Endothelial cell of umbilical vein (primary cell): ENCODE measurements around the gene TARP.
A peak's percentile ranks its signal among the peaks of the same experiment; 100 is the strongest.

ENCODE experiments used
- CTCF ChIP-seq, 2 donors: IDR thresholded peaks; 1 replicate in 1 of 2; 2 replicates in 1 of 2; pipeline ENCODE4 v1.5.1; 2011; ENCODE audit warnings: low read length in 2 of 2, mild to moderate bottlenecking in 2 of 2, moderate library complexity in 2 of 2, control low read depth in 1 of 2, inconsistent platforms in 1 of 2, low read depth in 1 of 2; ENCODE audit not compliant: insufficient read depth in 1 of 2; ENCODE audit errors: extremely low read depth in 1 of 2
- EZH2 ChIP-seq: IDR thresholded peaks from 2 replicates; pipeline ENCODE4 v1.6.1; 2012; ENCODE audit warnings: borderline replicate concordance, low read depth, mild to moderate bottlenecking, moderate library complexity, low read length, inconsistent platforms; ENCODE audit not compliant: severe bottlenecking
- FOS ChIP-seq: IDR thresholded peaks from 2 replicates; pipeline ENCODE4 v1.6.1; 2011; ENCODE audit warnings: mild to moderate bottlenecking, low read length, moderate library complexity, borderline replicate concordance; ENCODE audit not compliant: insufficient read depth
- JUN ChIP-seq: IDR thresholded peaks from 2 replicates; pipeline ENCODE4 v1.6.1; 2011; ENCODE audit warnings: borderline replicate concordance, low read depth; ENCODE audit not compliant: insufficient read length, insufficient read depth
- MAX ChIP-seq: IDR thresholded peaks from 2 replicates; pipeline ENCODE4 v1.6.1; 2011; ENCODE audit not compliant: insufficient read depth, insufficient read length
- MYC ChIP-seq: IDR thresholded peaks from one replicate; pipeline ENCODE4 v1.6.1; 2011; ENCODE audit warnings: mild to moderate bottlenecking, low read depth, low read length
- POLR2A ChIP-seq: IDR thresholded peaks from 2 replicates; pipeline ENCODE4 v1.6.1; 2012; ENCODE audit warnings: low read depth, mild to moderate bottlenecking, control low read depth, low read length
- POLR2AphosphoS5 ChIP-seq: IDR thresholded peaks from 2 replicates; pipeline ENCODE4 v1.6.1; 2012; ENCODE audit warnings: low read depth, mild to moderate bottlenecking, control low read depth, low read length, moderate library complexity; ENCODE audit not compliant: insufficient read depth

- peak; percentile 98 to 99 for TF ChIP-seq CTCF (IDR thresholded peaks at IDR 0.05; ENCODE audit: extremely low read depth in 1 of 2, insufficient read depth in 1 of 2, low read depth in 1 of 2, low read length in 2 of 2)
- no peak for TF ChIP-seq MAX
- no peak for TF ChIP-seq POLR2A
- peak; percentile 67 for TF ChIP-seq POLR2AphosphoS5
- TF ChIP-seq EZH2, result no peak
- TF ChIP-seq JUN, result no peak
- TF ChIP-seq FOS, result peak; percentile 45
- no peak for TF ChIP-seq MYC
These were observed 57.4 kb downstream of the TARP start for GRCh38 chr7:38215735-38216670.
